MCF 10A (cell line): ENCODE results near the gene SLC6A17. TPM values are rescaled to one million over a fixed set of nuclear protein-coding genes. Genes with fewer than 3 reads are reported as not detected.

Source experiments
- BruUV-seq: library from RNA; stranded (reverse); fragments of 400-500 nt; replicated peaks from 2 replicates; lab custom pipeline; 2021; lab: Mats Ljungman, UMichigan
- CTCF ChIA-PET: fragments of 300-600 bp; sonication (Branson Sonifier 250); formaldehyde crosslinking; extraction: SDS; loops from one replicate; lab custom pipeline; 2021; ENCODE audit warnings: antibody characterized with exemption, inconsistent platforms; lab: Yijun Ruan, JAX
- POLR2A ChIA-PET: fragments of 300-600, 350-650 bp; sonication (Branson Sonifier 250); formaldehyde crosslinking; extraction: SDS; loops from one replicate; lab custom pipeline; 2020; ENCODE audit warnings: antibody characterized with exemption, inconsistent platforms; lab: Yijun Ruan, JAX
- DNase-seq: peaks from one replicate; pipeline ENCODE4 v3.0.0-alpha.2; 2018; ENCODE audit not compliant: unreplicated experiment
- H3K27ac Mint-ChIP-seq: one replicate; pipeline ENCODE4 v1.8.0; 2022; ENCODE audit warnings: mild to moderate bottlenecking, low read depth, mixed read lengths; ENCODE audit not compliant: unreplicated experiment
- H3K27me3 Mint-ChIP-seq: one replicate; pipeline ENCODE4 v1.8.0; 2022; ENCODE audit warnings: mixed read lengths; ENCODE audit not compliant: insufficient read depth, unreplicated experiment
- H3K36me3 Mint-ChIP-seq: one replicate; pipeline ENCODE4 v1.8.0; 2022; ENCODE audit warnings: mild to moderate bottlenecking, moderate library complexity, mixed read lengths; ENCODE audit not compliant: insufficient read depth, unreplicated experiment
- H3K4me1 Mint-ChIP-seq: one replicate; pipeline ENCODE4 v1.8.0; 2022; ENCODE audit warnings: mixed read lengths; ENCODE audit not compliant: insufficient read depth, unreplicated experiment
- H3K4me3 Mint-ChIP-seq: one replicate; pipeline ENCODE4 v1.8.0; 2022; ENCODE audit warnings: mild to moderate bottlenecking, moderate library complexity, mixed read lengths; ENCODE audit not compliant: unreplicated experiment
- H3K9me3 Mint-ChIP-seq: one replicate; pipeline ENCODE4 v1.8.0; 2022; ENCODE audit warnings: mixed read lengths; ENCODE audit not compliant: unreplicated experiment
- CTCF ChIP-seq: fragments of 200-600 bp; IDR thresholded peaks from one replicate; pipeline ENCODE4 v1.8.0; 2022; ENCODE audit warnings: antibody characterized with exemption, mild to moderate bottlenecking; ENCODE audit not compliant: unreplicated experiment
- intact Hi-C: fragments of 100-400 bp; cut with micrococcal nuclease; formaldehyde crosslinking; loops from 2 replicates; pipeline ENCODE4 v1.14.1; 2022
- total RNA-seq: library from RNA; stranded (reverse); gene quantifications from 2 replicates; pipeline ENCODE4 v1.2.3, GENCODE V29; 2022

SLC6A17 gene
- total RNA-seq, 1 experiment from 2014 or later, result not detected

- Mint-ChIP-seq H3K27ac (no peak within 1 kb of the TSS), H3K36me3 (no peaks in the 10 kb centered on the region), H3K27me3 (no peaks in the 10 kb centered on the region), H3K4me1 (peaks cover 5% of the 10 kb centered on the region), H3K9me3 (no peaks in the 10 kb centered on the region), H3K4me3 (peak within 1 kb of the TSS; percentile 72)
- no TSS peak for BruUV-seq
- intact Hi-C loops, result loop anchor here (10.0 kb wide), 1 partner anchor 405 kb away; no protein-coding TSS in a partner anchor
- TF ChIP-seq CTCF, result no peak
- POLR2A ChIA-PET, result interaction anchor here (1.2 to 4.4 kb wide), 3 partner anchors 103 to 250 kb away, joined by 4 to 33 read pairs (median 5); partner anchors contain the start of gene RBM15
- CTCF ChIA-PET, result interaction anchor here (0.6 to 19.1 kb wide), 19 partner anchors 7 to 288 kb away, joined by 3 to 1128 read pairs (median 22); partner anchors contain the start of gene RBM15
- DNase-seq, result peak; percentile 56
Observed at GRCh38 chr1:110209715-110210603, 59.7 kb downstream of the SLC6A17 start, which contains the start of gene KCNC4. KCNC4 (plus strand) TSS chr1:110210314; CDS start chr1:110211500, 1,186 bp downstream.

GRCh38 chr1:110210604-110211495 is 60.6 kb downstream of the SLC6A17 start:
- Mint-ChIP-seq H3K27me3 (no peaks in the 10 kb centered on the region), H3K27ac (no peak overlapping the region), H3K36me3 (no peaks in the 10 kb centered on the region), H3K9me3 (no peaks in the 10 kb centered on the region), H3K4me3 (peak overlapping the region; percentile 72), H3K4me1 (peaks cover 5% of the 10 kb centered on the region)
- CTCF ChIA-PET, result interaction anchor here (0.6 to 19.1 kb wide), 5 partner anchors 8 to 298 kb away, joined by 3 to 1128 read pairs (median 63); no protein-coding TSS in a partner anchor
- TF ChIP-seq CTCF, result no peak
- POLR2A ChIA-PET, result interaction anchor here (0.8 to 1.2 kb wide), 2 partner anchors 102 to 129 kb away, joined by 3 to 4 read pairs; partner anchors contain the start of gene RBM15
- intact Hi-C loops, result no loop called here
- DNase-seq, result peak; percentile 24
- no TSS peak for BruUV-seq

GRCh38 chr1:110211496-110212168 is 61.3 kb downstream of the SLC6A17 start:
- Mint-ChIP-seq H3K9me3 (no peaks in the 10 kb centered on the region), H3K27ac (no peak overlapping the region), H3K4me3 (peak overlapping the region; percentile 72), H3K36me3 (no peaks in the 10 kb centered on the region), H3K4me1 (peaks cover 5% of the 10 kb centered on the region), H3K27me3 (no peaks in the 10 kb centered on the region)
- no peak for DNase-seq
- intact Hi-C loops, result no loop called here
- BruUV-seq, result no TSS peak
- CTCF ChIA-PET, result interaction anchor here (0.8 to 19.1 kb wide), 7 partner anchors 9 to 285 kb away, joined by 3 to 1128 read pairs (median 25); no protein-coding TSS in a partner anchor
- POLR2A ChIA-PET, result interaction anchor here (0.8 kb wide), 1 partner anchor 101 kb away, joined by 3 read pairs; no protein-coding TSS in a partner anchor
- no peak for TF ChIP-seq CTCF
